Cardiac muscle cell (in vitro differentiated cells and primary cell): ENCODE measurements around the gene SFT2D1. TPM values are rescaled to one million over a fixed set of nuclear protein-coding genes. Genes with fewer than 3 reads are reported as not detected.

ENCODE experiments used
- DNase-seq, 2 donors: peaks; one replicate each; pipeline versions ENCODE4 v3.0.0 to v3.0.0-alpha.2; 2010 to 2017; ENCODE audit warnings: low read depth in 1 of 2, low spot score in 1 of 2
- H3K27ac ChIP-seq: fragments of 200-600 bp; sonication (generic); 2 replicates; pipeline ENCODE4 v1.5.1; 2016
- H3K27me3 ChIP-seq: fragments of 200-600 bp; sonication (generic); 2 replicates; pipeline ENCODE4 v1.6.0; 2016; ENCODE audit warnings: control low read depth
- H3K36me3 ChIP-seq: fragments of 200-600 bp; sonication (generic); 2 replicates; pipeline ENCODE4 v1.5.1; 2016; ENCODE audit warnings: control low read depth
- H3K4me1 ChIP-seq: fragments of 200-600 bp; sonication (generic); 2 replicates; pipeline ENCODE4 v1.8.1; 2017; ENCODE audit warnings: low read depth, mild to moderate bottlenecking, mixed run types
- H3K4me3 ChIP-seq: fragments of 200-600 bp; sonication (generic); 2 replicates; pipeline ENCODE4 v1.5.1; 2016; ENCODE audit warnings: mild to moderate bottlenecking
- H3K9me3 ChIP-seq: fragments of 200-600 bp; sonication (generic); 2 replicates; pipeline ENCODE4 v1.5.1; 2017; ENCODE audit warnings: low read depth, mild to moderate bottlenecking, control low read depth
- CTCF ChIP-seq: IDR thresholded peaks from 2 replicates; pipeline ENCODE4 v1.5.1; 2012; ENCODE audit warnings: low read depth, mild to moderate bottlenecking, low read length
- polyA plus RNA-seq: library from polyadenylated mRNA; unstranded; fragments of >200 nt; fragmentation: Nextera tagmentation; extraction: Ambion mirVana; gene quantifications from 2 replicates; pipeline ENCODE4 v1.2.1, GENCODE V29; 2016
- total RNA-seq: library from RNA; depleted of rRNA; stranded (reverse); fragments of >200 nt; gene quantifications from 2 replicates; pipeline ENCODE4 v1.2.3, GENCODE V29; 2016

SFT2D1 gene
- total and polyA plus RNA-seq, 2 experiments from 2014 or later = 36.4 to 63.3 TPM

DNA sequence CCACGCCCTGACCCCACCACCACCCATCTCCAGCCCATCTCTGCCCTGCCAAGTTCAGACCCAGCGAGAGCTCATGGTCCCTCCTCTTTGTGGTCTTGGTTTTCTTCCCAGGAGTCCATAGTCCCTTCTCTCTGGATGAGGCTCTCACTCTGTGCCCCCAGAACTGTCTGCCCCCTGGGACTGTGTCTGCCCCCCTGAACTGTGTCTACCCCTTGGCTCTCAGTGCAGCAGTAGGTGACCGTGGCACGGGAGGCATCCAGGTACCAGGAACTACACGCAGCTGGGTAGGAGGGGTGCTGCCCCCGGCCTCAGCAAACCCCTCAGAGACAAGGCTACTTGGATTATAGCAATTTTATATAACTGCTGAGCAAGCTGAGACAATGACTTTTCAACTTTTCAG, 57.7 kb downstream of the SFT2D1 start:
- TF ChIP-seq CTCF = no peak
- Histone ChIP-seq H3K4me1 (no peaks in the 10 kb centered on the region), H3K4me3 (no peak overlapping the region), H3K36me3 (no peaks in the 10 kb centered on the region), H3K27me3 (peaks cover 14% of the 10 kb centered on the region), H3K9me3 (no peaks in the 10 kb centered on the region), H3K27ac (no peak overlapping the region)
- no peak for DNase-seq

GRCh38 chr6:166282394-166283032, 59.8 kb downstream of the SFT2D1 start:
- H3K9me3 ChIP-seq = no peaks in the 10 kb centered on the region
- no peak for TF ChIP-seq CTCF
- no peak overlapping the region for H3K27ac ChIP-seq
- H3K27me3 ChIP-seq = peaks cover 14% of the 10 kb centered on the region
- H3K36me3 ChIP-seq = no peaks in the 10 kb centered on the region
- no peaks in the 10 kb centered on the region for H3K4me1 ChIP-seq
- H3K4me3 ChIP-seq = no peak overlapping the region
- DNase-seq = no peak

DNA sequence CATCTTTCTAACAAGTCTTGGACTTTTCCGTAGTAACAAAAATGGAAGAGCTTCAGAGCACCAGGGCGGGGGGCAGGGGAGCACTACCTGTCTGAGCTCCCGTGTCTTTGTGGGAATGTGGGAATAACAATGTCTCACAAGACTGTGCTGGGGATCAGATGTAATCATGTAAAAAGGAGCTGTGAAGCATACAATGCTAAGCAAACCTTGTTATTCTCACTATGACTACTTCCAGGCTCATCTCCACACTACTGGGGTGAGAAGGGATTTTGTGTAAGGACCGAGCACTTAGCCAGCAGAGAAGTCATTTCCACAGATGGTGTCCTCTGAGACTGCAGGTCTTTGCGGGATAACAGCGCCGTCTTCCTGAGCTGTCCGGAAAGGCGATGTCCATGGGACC, 61.2 kb downstream of the SFT2D1 start:
- Histone ChIP-seq H3K36me3 (no peaks in the 10 kb centered on the region), H3K27ac (no peak overlapping the region), H3K4me1 (no peaks in the 10 kb centered on the region), H3K4me3 (no peak overlapping the region), H3K27me3 (peaks cover 14% of the 10 kb centered on the region), H3K9me3 (no peaks in the 10 kb centered on the region)
- no peak for TF ChIP-seq CTCF
- no peak for DNase-seq

GRCh38 chr6:166279393-166279679, 63.0 kb downstream of the SFT2D1 start:
- Histone ChIP-seq H3K27me3 (peaks cover 23% of the 10 kb centered on the region), H3K4me3 (no peak overlapping the region), H3K36me3 (no peaks in the 10 kb centered on the region), H3K9me3 (no peaks in the 10 kb centered on the region), H3K4me1 (no peaks in the 10 kb centered on the region), H3K27ac (no peak overlapping the region)
- no peak for DNase-seq
- no peak for TF ChIP-seq CTCF

GRCh38 chr6:166278579-166279392, 63.6 kb downstream of the SFT2D1 start:
- TF ChIP-seq CTCF = no peak
- Histone ChIP-seq H3K27ac (no peak overlapping the region), H3K4me1 (no peaks in the 10 kb centered on the region), H3K9me3 (no peaks in the 10 kb centered on the region), H3K4me3 (no peak overlapping the region), H3K36me3 (no peaks in the 10 kb centered on the region), H3K27me3 (peaks cover 20% of the 10 kb centered on the region)
- DNase-seq = no peak
